ENCODE results near the gene PCDH9. TPM values are rescaled to one million over a fixed set of nuclear protein-coding genes. Genes with fewer than 3 reads are reported as not detected.

The PCDH9 gene
- polyA plus RNA-seq, 3 donors: 0.03 TPM; not detected in 1

- no peaks in the 10 kb centered on the region for H3K36me3 Mint-ChIP-seq
- WGBS (ENCODE audit: insufficient coverage): no CpG with 5 or more reads among the region's 2 CpGs
Observed at GRCh38 chr13:66663206-66663605, 566.9 kb downstream of the PCDH9 start.

GRCh38 chr13:66661336-66661735, 568.8 kb downstream of the PCDH9 start:
- Mint-ChIP-seq H3K36me3 (no peaks in the 10 kb centered on the region), H3K27me3 (ENCODE audit: low read depth in 3 of 3) (peaks cover 0 to 3% (median 0%) of the 10 kb centered on the region in 3 donors), H3K9me3 (peaks cover 0 to 6% (median 0%) of the 10 kb centered on the region in 7 donors), H3K27ac (no peak overlapping the region), H3K4me3 (no peak overlapping the region), H3K4me1 (peaks cover 4% of the 10 kb centered on the region)
- Histone ChIP-seq H3K4me1 (ENCODE audit: control insufficient read depth in 1 of 2, insufficient read depth in 2 of 2, low read length in 2 of 2) (no peaks in the 10 kb centered on the region), H3K27me3 (ENCODE audit: control insufficient read depth in 2 of 2, insufficient read depth in 2 of 2, low read length in 2 of 2) (no peaks in the 10 kb centered on the region), H3K27ac (ENCODE audit: low read depth in 1 of 2, low read length in 2 of 2) (no peak overlapping the region), H3K9me3 (replicated peaks in 1 of 2; ENCODE audit: control insufficient read depth in 1 of 2, insufficient read depth in 1 of 2, low read length in 2 of 2) (no peaks in the 10 kb centered on the region), H3K9ac (ENCODE audit: insufficient read depth, low read length, poor library complexity, severe bottlenecking) (no peak overlapping the region), H2AFZ (ENCODE audit: insufficient read depth, low read depth, low read length, poor library complexity, severe bottlenecking) (no peak overlapping the region), H3K36me3 (replicated peaks in 1 of 2; ENCODE audit: control insufficient read depth in 1 of 2, insufficient read depth in 2 of 2, low read length in 2 of 2) (no peaks in the 10 kb centered on the region), H4K20me1 (ENCODE audit: insufficient read depth, low read length) (no peaks in the 10 kb centered on the region), H3K79me2 (ENCODE audit: insufficient read depth, low read length) (no peaks in the 10 kb centered on the region), H3K4me2 (replicated peaks; ENCODE audit: extremely low read depth, low read length, poor library complexity, severe bottlenecking) (no peak overlapping the region), H3K4me3 (replicated peaks in 1 of 3; ENCODE audit: low read depth in 2 of 3, low read length in 3 of 3) (no peak overlapping the region)
- intact Hi-C loops (cut with micrococcal nuclease): no loop called here
- TF ChIP-seq, protein P1, sequence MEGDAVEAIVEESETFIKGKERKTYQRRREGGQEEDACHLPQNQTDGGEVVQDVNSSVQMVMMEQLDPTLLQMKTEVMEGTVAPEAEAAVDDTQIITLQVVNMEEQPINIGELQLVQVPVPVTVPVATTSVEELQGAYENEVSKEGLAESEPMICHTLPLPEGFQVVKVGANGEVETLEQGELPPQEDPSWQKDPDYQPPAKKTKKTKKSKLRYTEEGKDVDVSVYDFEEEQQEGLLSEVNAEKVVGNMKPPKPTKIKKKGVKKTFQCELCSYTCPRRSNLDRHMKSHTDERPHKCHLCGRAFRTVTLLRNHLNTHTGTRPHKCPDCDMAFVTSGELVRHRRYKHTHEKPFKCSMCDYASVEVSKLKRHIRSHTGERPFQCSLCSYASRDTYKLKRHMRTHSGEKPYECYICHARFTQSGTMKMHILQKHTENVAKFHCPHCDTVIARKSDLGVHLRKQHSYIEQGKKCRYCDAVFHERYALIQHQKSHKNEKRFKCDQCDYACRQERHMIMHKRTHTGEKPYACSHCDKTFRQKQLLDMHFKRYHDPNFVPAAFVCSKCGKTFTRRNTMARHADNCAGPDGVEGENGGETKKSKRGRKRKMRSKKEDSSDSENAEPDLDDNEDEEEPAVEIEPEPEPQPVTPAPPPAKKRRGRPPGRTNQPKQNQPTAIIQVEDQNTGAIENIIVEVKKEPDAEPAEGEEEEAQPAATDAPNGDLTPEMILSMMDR (IDR thresholded peaks at IDR 0.05): no peak
- no peak for DNase-seq
- WGBS (ENCODE audit: insufficient coverage): no CpG with 5 or more reads among the region's 2 CpGs

More at GRCh38 chr13:66663206-66663605, 566.9 kb downstream of the PCDH9 start:
- no peak overlapping the region for H3K4me3 Mint-ChIP-seq
- no peak overlapping the region for H3K27ac Mint-ChIP-seq
- intact Hi-C loops (cut with micrococcal nuclease): no loop called here
- Histone ChIP-seq H3K4me3 (replicated peaks in 1 of 3; ENCODE audit: low read depth in 2 of 3, low read length in 3 of 3) (no peak overlapping the region), H4K20me1 (ENCODE audit: insufficient read depth, low read length) (no peaks in the 10 kb centered on the region), H3K27me3 (ENCODE audit: control insufficient read depth in 2 of 2, insufficient read depth in 2 of 2, low read length in 2 of 2) (no peaks in the 10 kb centered on the region), H3K9ac (ENCODE audit: insufficient read depth, low read length, poor library complexity, severe bottlenecking) (no peak overlapping the region), H3K9me3 (replicated peaks in 1 of 2; ENCODE audit: control insufficient read depth in 1 of 2, insufficient read depth in 1 of 2, low read length in 2 of 2) (no peaks in the 10 kb centered on the region), H2AFZ (ENCODE audit: insufficient read depth, low read depth, low read length, poor library complexity, severe bottlenecking) (no peak overlapping the region), H3K27ac (ENCODE audit: low read depth in 1 of 2, low read length in 2 of 2) (no peak overlapping the region), H3K36me3 (replicated peaks in 1 of 2; ENCODE audit: control insufficient read depth in 1 of 2, insufficient read depth in 2 of 2, low read length in 2 of 2) (no peaks in the 10 kb centered on the region), H3K4me2 (replicated peaks; ENCODE audit: extremely low read depth, low read length, poor library complexity, severe bottlenecking) (no peak overlapping the region), H3K4me1 (ENCODE audit: control insufficient read depth in 1 of 2, insufficient read depth in 2 of 2, low read length in 2 of 2) (no peaks in the 10 kb centered on the region), H3K79me2 (ENCODE audit: insufficient read depth, low read length) (no peaks in the 10 kb centered on the region)
- H3K9me3 Mint-ChIP-seq: peaks cover 0 to 6% (median 0%) of the 10 kb centered on the region in 7 donors
- TF ChIP-seq, protein P1 (IDR thresholded peaks at IDR 0.05): no peak
- H3K4me1 Mint-ChIP-seq: no peaks in the 10 kb centered on the region
- H3K27me3 Mint-ChIP-seq (ENCODE audit: low read depth in 3 of 3): peaks cover 0 to 3% (median 0%) of the 10 kb centered on the region in 3 donors
- no peak for DNase-seq
